HG03060 (cell line): ENCODE results near the gene SCRG1.
A peak's percentile ranks its signal among the peaks of the same experiment; 100 is the strongest.

Experiments
- ATAC-seq: cut with Tn5 transposase; IDR thresholded peaks from one replicate; pipeline ENCODE4 v1.9.1; 2021; ENCODE audit warnings: low read depth, moderate number of reproducible peaks; ENCODE audit not compliant: unreplicated experiment

Gene SCRG1

DNA sequence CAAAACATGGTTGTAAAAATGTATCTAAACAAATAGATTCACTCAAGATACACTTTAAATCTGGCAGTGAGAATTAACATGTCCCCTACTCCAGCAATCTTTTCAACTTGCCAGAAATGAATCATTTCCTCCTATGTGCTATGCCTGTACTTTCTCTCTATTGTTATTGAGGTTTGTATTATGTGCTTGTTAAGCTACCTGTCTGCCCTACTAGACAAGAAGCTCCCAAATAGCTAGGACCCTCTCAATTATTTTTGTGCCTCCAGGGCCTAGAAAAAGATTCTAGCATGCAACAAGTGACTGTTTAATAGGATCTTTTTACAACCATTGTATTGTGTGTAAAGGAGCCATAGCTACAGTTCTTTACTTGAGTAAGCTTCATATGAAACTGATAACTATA is 31.6 kb downstream of the SCRG1 start:
- peak; percentile 19 for ATAC-seq

DNA sequence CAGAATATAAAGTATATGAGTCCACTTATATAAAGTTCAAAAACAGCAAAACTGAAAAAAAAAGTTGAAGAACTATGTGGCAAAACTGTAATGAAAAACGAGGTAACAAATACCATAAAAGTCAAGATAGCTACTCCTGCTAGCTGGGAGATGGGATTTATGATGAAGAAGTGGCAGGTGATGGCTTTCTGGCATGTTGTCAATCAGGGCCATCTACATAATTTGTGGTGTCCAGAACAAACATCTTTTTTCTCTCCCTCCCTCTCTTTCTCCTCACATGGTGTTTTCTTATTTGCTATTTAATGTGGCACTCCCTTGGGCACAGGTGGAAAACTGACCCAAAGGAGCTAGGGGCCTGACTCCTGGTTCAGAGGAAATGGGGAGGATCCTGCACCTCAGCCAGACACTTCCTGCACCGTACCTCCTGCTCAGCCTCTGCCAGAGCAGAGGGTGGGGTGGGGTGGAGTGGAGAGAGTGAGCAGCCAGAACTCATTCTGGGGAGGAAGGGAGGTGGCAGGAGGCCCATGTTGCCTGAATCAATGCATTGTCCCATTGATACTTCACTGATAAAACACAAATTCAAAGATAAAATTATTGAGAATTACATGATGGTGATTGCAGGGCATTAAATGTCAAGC is 33.4 kb downstream of the SCRG1 start:
- no peak for ATAC-seq

DNA sequence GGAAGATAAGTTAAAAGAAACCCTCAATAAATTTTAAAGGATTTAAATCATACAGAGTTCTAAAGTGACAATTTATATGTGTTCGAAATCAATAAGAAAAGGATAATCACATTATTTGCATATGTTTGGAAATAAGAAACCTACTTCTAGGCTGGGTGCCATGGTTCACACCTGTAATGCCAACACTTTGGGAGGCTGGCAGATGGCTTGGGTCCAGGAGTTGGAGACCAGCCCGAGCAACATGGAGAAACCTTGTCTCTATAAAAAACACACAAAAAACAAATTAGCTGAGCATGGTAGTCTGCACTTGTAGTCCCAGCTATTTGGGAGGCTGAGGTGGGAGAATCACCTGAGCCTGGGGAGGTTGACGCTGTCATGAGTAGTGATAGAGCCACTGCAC is 36.2 kb downstream of the SCRG1 start:
- no peak for ATAC-seq

DNA sequence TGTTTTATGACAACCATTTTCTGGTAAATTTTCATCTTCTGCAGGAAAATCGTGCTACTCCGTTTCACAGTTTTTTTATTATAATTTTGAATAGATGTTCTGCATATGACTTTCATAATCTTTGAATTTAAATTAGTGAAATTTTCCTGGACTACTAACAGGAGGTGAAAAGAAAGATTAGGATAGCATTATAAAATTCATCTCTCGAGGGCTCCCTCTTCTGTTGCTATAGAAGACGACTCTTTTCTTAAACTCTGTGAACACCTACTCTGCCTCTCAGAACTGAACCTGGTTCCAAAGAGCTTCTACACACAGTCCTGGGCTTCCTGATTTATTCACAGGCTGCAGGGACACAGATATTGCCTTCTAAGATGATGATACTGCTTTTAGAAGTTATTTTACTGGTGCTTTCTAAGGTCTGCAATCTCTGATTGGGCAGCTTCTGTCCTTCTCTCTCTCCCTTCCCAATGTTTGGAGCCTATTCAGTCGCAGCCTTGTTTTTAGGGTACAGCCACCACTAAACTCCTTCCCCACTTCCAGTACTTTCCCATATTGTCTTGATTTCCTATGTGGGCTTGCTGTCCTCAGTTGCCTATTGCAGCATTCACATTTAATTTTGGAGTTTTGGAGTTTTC is 38.2 kb downstream of the SCRG1 start:
- no peak for ATAC-seq

DNA sequence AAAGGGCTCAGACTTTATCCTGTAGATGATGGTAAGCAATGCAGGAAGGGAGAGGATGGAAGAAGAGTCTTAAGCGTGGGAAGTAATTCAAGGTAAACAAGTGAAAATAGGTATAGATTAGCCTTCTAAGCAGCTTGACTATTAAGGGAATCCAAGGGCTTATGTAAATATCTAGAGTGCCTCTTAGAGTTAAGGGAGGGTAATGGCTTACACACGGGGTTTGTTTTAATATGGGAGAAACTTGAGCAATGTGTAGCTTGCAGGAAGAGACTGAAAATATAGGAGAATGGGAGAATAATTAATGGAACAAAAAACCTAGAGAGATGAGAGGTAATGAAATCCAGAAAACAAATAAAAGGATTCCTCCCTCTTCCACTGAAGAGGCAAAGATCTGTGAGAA is 41.0 kb downstream of the SCRG1 start:
- ATAC-seq: no peak

DNA sequence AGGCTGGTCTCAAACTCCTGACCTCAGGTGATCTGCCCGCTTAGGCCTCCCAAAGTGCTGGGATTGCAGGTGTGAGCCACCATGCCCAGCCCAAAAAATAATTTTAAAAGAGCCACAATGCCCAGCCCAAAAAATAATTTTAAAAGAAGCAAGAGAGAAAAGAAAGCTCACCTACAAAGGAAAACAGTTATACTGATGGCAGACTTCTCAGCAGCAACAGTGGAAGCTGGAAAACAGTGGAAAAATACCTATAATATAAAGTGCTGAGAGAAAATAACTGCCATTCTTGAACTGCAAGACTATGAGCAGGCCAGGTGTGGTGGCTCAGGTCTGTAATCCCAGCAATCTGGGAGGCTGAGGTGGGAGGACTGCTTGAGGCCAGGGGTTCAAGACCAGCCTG is 51.4 kb downstream of the SCRG1 start:
- no peak for ATAC-seq

DNA sequence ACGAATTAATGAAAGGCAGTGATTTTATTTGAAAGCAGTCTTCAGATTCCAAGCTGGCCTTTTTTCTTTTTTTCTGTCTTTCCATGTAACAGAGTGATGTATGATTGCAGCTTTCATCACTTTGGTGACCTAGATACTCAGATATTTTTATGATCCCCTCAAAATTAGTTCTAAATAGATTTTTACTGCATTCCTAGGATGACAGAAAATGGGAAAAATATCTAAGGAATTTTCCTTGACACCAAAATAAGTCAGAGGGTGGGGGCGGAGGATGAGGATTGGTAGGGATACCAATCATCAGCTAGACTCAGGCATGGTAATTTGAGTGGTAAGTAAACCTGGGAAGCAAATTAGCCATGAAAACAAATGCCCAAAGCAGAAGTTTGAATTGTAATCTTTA is 52.8 kb downstream of the SCRG1 start:
- no peak for ATAC-seq

DNA sequence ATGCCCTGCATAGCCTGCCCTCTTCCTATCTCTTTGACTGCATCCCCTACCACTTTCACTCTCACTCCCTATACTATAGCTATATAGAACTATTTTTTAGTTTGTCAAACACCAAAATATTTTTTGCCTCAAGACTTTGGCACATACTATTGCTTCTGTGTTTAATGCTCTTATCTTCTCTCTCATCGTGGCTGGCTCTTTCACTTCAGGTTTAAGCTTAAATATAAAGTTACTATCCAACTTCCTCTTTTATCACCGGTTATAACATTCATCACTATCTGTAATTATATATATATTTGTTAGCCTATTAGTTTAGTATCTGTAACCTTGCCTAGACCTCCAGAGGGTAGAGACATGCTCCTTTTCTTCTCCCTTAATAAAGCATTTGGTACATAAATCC is 53.3 kb downstream of the SCRG1 start:
- no peak for ATAC-seq

DNA sequence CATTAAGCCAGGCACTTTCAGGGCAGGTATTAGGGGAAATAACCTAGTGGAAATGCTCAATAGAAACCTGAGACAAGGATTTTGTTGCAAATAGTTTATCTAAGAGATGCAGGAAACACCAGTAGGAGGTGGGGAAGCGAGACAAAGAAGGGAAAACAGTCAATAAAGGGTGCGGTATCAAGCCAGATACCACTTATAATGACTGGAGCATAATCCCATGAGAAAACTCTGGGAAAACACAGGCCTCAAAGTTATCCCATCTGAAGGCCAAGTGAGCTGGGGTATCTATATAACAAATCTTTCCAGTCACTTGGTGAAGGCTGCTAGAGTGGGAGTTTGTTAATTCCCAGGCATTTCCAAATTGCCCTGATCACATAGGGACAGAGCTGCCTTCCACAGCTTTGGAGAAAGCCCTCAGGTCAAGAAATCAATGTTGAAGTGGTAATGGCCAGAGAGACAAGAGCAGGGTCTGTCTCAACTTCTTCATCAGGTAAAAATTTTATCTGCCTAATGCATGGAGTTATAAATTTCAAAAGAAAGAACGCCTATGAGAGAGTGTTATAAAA is 55.0 kb downstream of the SCRG1 start:
- ATAC-seq: no peak

DNA sequence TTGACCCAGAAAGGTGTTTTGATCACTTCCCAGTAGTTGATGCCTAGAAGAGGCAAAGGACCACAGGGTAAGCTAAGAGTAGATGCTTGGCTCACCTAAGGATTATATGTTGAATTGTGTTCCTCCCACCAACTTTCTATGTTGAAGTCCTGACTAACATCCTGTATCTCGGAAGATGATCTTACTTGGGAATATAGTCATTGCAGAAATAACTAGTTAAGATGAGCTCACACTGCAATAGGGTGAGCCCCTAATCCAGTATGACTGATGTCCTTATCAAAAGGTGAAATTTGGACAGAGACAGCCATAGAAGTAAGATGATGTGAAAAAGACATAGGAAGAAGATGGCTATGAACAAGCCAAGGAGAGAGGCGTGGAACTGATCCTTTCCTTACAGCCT is 61.5 kb downstream of the SCRG1 start:
- no peak for ATAC-seq

DNA sequence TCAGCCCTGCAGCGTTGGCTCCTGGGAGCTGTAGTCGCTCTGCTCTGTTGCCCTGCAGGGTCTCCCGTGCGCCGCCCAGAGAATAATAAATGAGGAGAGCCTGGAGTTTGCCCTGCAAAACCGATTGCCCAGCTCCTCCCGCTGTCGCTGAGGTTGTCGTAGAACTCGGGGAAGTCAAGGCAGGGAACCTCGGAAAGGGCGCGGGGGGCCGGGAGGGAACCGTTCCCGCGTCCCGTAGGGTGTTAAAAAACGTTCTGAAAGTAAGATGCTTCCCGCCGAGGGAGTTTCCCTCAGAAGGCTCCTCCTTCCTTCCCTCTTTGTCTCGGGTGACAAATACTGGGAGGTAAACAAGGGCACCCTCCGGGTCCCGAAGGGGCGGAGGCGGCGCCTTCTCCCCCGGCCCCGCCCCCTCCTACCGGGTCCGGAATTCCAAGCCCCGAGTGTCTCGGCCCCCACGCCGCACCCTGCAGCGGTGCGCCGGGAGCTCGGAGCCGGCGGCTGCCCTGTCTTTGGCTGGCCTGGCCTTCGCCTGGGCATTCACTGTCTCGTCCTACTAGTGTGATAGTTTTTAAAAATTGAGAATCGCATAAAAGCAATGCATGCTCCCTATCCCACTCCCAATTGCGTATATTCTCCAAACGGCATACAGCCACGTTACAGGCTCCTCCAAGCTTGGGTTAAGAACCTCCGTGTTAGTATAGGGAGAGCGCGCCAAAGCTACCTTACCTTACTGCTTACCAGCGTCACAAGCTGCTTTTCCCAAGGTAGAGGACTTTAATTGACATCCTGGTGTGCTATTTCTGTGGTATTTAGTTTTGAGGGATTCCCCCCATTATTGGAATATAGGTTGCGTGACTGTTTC is 63.8 kb downstream of the SCRG1 start:
- peak; percentile 21 for ATAC-seq
